GM04503 (cell line): ENCODE measurements around the gene FAM174B.
"Not testable (repeated sequence)": the region's sequence is repeated elsewhere in the genome, so short reads cannot be mapped to it uniquely, and the experiment has no call there.

Source experiments
- DNase-seq: peaks from one replicate; pipeline ENCODE4 v3.0.0-alpha.2; 2012; ENCODE audit warnings: low read depth

The FAM174B gene

DNA sequence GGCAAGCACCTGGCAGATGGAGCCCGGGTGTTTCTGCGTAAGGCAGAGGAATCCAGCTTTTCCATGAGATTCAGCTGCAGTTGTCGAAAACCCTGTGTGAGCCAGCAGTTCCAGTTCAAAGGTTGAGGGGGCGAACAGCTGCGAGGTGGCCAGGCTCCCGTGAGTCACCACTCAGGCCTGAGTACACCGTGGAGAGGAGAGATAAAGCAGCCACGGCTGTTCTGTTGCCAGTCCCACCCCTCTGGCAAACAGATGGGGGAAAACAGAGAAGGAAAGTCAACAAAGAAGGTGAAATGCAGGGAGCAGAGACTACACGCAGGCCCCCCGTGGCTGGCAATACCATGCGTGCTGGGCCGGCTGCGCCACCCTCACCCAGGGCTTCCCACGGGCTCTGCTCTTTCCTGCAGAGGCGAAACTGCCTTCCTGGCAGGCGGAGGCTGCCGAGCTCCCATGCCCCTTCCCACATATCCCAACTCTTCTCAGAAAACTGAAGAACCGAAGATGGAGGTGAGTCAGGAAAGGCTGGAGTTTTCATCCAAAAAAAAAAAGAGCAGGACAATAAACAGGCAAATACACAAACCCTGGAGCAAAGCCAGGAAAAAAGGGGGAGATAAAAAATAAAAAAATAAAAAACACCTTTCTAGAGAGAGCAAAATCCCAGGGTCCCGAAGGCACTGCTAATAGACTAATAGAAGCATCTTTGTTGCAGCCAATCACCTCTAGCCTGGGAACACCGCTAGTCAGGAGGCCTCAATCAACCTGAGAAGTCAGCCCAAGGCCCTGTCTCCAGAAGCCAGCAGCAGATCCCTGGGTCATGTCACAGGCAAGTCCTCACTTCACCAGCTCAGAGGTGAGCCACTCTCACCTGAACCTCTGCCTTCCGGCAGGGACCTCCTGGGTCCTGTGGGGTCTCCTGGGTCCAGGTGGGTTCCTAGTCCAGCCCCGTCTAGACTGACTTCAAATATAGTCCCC, 37.7 kb downstream of the FAM174B start:
- DNase-seq = no peak

DNA sequence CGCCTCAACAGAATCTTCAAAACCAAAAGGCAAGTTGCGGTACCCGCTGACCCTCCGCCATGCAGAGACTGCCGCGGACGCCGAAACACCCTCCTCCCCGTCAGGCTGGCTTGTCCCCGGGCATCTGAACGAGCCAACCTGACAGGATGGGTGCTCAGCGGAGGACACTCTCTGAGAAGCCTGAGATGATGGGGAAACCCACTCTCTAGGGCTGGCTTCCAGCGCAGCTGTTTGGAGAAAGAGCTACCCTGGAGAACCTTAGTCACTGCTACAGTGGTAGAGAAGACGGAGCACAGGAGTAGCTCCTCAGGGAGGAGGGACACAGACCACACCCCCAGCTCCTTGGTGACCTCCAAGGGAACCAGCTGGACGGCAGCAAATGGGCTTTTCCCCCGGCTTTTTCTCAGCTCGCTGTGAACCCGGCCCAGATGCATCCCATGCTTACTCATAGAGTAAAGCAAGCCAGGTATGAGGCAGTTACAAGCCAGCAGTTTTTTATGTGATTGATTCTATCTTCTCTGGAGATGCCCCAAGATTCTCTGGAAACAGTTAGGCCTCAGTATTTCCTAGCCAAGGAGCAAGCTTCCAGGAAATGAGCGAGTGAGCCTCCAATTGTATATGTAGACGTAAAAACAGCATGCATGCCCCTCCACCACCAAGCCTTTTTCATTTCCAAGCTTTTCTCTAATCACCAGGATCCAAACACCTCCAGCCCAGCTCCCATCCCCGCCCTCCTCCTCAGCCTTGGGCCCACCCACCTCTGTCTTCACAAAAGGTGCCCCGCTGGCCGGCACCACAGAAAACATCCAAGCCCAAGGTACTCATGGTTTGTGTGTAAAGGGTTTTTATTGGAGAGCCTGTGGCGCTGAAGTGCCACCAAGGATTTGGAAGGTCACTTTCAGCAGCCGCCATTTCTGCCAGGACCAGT, 38.7 kb downstream of the FAM174B start:
- DNase-seq = no peak

DNA sequence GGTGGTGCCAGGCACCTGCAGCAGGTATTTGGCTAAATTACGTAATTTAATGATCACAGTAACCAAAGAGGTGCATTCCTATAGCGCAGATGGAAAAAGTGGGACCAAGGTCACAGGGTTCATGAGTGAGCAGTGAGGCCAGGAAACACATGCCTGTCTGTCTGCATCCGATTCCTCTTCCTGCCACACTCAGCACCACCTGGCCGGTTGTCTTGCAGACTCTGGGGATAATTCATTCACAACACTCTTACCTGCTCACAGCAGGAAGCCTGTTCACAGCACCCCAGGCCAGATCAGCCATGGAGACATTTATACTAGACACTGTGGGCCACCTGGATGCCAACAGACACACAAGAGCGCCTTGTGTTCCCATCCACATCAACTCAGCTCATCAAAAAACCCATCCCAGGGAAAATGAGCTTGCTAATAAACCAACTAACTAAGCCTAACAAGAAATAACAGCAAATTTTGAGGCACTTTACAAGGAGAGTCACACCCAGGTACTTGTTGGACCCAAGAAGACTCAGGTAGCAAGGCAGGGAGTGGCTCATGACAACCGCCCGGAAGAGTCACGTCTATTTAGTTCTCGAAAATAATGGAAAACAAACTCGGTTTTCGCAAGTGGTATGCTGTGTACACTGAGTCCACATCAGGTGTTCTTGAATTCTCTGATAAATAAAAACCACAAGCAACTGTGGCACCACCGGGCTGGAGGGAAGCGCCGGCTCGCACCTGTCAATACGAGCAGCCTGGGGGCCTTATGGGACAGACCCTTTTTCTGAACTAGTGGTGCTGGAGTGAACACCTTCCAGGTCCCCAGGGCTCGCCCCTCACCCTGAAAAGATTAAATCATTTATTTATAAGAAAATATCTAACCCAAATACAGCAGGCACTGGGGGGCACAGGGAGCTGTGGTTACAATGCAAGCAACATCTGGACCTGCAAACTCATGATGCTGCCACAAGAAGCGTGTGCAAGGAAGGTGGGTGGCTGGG, 40.5 kb downstream of the FAM174B start:
- DNase-seq = no peak

- no peak for DNase-seq
Measured at GRCh38 chr15:92614301-92614700, 41.3 kb downstream of the FAM174B start.

- DNase-seq = no peak
Measured at GRCh38 chr15:92613841-92614240, 41.7 kb downstream of the FAM174B start.

GRCh38 chr15:92612891-92613290, 42.7 kb downstream of the FAM174B start:
- DNase-seq = no peak

- no peak for DNase-seq
Measured at GRCh38 chr15:92611995-92612745, 43.4 kb downstream of the FAM174B start.

DNA sequence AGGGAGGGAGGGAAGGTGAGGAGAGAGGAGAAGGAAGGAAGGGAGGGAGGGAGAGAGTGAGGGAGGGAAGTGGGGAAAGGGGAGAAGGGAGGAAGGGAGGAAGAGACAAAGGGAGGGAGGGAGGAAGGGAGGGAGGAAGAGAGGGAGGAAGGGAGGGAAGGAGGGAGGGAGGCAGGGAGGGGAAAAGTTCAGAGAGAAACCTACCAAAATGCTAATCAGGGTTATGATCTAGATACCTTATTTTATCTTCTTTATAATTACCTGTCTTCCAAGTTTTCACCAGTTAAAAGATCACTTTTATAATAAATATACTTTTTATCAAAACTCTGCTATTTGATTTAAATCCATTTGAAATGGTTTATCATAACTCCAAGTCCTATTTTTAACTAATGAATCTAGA, 44.4 kb downstream of the FAM174B start:
- no peak for DNase-seq

DNA sequence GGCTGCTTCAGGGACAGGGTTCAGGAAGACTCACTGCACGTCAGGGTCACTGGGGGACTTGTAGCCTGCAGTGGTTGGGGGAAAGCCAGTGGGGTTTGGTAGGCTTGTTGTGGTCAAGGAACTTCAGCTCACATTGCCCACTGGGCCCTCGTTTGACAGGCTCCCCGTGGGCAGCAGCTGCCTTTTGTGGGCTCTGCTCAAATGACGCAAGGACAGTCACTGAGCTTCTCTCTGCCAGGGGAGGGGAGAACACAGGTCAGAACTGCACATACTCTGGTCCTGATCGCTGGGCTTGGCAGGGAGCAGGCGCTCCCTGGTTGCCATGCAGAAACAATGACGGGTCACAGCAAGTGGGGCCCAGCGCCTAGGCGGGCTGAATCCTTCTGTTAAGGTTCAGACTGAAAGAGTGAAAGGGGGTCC, 45.5 kb downstream of the FAM174B start:
- DNase-seq = no peak

DNA sequence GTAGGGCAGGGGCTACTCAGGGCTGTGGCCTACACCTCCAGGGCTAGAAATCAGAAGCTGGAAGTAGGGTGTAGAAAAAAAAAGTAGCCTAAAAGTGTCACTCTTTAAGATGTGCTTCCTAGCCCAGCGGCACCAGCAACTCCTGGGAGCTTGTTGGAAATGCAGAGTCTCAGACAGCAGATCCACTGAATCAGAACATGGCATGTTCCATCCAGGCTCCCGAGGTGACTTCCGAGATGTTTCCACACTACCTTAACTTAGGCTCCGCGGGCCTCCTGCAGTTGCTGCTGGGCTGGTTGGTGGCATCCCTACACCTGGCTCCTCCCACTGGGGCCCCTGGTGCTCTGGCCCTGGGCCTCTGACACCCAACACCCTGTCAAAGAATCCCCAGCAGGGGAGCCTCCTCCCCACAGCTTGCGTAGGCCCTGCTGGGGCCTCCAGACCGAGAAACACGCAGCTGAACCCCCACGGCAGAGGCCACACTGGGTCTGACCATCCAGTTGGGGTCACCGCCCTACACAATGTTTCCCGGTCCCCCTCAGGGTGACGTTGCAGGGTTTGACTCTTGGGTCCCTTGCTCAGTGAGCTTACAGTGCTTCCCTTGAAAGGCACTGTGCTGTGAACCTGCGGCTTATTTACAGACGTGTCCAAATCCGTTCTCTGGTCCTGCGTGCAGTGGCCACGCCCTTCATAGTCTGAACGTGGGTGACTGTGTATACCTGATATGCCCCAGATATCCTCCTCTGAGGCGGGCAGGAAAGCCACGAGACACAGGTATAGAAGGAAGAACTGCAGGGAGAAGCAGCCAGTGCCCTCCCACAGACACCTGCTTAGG, 46.5 kb downstream of the FAM174B start:
- no peak for DNase-seq

DNA sequence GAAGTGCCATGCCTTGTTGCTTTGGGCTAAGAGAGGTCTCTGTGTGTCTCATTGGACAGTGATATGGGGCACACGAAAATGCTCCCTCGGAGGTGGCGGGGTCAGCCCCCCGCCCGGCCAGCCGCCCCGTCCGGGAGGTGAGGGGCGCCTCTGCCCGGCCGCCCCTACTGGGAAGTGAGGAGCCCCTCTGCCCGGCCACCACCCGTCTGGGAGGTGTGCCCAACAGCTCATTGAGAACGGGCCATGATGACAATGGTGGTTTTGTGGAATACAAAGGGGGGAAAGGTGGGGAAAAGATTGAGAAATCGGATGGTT, 48.8 kb downstream of the FAM174B start:
- DNase-seq = not testable (repeated sequence)

DNA sequence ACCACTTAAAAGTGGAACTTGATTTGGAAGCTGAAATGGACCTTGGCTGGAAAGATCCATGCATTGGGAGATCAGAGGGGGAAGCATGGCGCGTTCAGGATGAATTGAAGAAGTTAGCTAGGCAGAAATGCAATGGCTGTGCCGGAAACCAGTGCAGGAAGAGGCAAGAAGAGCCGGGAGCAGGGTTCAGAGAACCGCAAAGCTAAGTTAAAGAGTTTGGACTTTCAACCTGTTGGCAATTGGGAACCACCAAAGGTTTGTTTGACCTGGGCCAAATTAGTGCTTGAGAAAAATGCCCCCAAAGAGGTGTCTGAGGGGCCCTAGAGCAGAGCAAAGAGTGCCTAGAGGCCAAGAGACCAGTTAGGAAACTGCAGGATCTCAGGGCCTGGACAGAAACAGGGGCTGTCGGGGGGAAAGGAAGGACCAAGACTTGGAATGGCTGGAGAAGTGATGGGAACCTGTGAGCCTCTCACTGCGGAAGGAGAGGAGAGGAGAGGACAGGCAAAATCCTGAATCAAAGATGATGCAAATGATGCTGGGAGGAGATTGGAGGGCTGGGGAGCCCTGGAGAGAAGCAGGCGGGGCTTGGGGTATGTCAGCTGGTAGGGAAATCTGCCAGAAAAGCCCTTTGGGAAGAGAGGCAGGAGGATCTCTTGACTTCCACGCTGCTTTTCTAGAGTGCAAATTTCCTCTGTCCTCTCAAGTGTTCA, 49.3 kb downstream of the FAM174B start:
- no peak for DNase-seq

DNA sequence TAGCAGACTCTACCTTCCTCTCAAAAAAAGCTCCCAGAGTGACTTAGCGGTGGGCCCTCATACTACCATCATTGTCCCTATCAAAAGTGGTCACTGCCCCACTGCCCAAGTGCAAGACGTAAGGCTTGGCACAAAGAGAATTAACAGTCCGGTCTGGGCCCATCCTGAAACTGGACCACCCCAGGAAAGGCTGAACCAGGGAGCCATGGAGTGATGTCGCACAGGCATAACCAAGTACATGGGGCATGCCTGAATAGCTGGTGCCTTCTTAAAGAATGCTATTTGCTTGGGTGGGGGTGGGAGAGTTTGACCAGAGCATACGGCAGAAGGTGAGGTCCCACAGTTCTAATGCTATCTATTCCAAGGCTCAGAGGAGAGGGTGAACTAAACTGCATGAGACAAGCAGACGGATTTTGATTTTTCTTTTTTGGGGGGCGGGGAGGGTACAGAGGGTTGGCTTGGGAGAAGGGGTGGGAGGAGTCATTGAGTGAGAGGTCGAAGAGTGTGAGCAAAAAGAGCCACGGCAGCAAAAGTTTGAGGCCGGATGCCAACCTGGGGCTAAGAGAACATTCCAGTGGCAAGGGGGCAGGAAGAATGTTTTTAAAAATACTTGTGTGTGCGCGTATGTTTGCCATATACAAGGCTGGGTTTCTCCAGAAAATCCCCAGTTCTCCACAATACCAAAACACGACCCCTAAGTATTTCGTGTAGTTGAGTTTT, 50.2 kb downstream of the FAM174B start:
- no peak for DNase-seq

DNA sequence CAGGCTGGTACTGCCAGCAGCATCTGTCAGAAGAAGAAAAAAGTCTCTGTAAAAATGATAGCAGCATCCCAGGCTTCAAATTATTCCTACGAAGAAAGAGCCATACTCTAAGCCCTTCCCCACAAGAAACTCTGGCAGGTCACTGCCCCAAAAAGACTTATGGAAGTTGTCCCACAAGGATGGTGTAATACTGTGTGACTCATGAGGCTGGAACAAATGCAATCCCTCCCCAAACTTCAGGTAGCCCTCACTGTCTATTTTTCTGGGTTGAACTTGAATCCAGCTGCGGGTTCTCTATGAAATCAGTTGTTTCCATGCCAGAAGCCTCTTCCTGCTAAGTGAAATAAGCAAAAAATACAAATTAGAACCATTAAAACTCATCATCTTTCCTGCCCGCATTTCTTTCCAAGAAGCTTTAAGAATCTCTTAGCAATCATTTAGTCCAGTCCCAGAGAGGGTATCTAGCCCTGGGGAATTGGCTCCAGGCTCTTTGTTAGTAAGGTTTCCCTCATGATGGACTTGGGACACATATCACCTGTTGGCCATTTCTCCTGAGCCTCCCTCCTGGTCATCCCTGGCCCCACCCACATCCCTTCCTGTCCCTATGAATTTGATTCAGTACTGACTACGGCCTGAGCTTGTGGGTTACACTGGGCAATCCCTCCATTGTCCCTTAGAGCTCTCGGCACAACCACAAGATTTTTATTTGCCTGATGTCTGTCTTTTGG, 51.7 kb downstream of the FAM174B start:
- no peak for DNase-seq

GRCh38 chr15:92603278-92603677, 52.3 kb downstream of the FAM174B start:
- DNase-seq = no peak

GRCh38 chr15:92602267-92602593, 53.3 kb downstream of the FAM174B start:
- DNase-seq = no peak

GRCh38 chr15:92601592-92602266, 53.8 kb downstream of the FAM174B start:
- no peak for DNase-seq

DNA sequence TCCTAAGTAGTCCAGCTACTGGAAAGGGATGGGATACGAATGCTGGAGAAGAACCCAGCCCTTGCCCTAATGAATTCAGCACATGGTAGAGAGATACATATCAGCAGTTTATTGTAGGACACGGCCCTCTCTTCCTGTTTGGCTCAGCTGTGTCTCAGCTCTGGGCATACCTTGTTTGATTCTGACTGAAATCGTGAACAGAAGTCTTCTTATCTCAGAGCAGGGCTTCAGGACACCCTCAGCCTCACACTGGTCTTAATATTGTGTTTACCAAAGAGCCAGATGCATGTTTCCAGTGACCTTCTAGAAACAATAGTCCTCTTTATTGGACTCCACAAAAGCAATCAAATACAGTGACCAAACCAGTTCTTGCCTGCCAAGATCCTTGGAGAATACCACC, 54.7 kb downstream of the FAM174B start:
- no peak for DNase-seq
